ENCODE data around the gene ALDH3A1. TPM values are rescaled to one million over a fixed set of nuclear protein-coding genes. Genes with fewer than 3 reads are reported as not detected.

Gene ALDH3A1
- total and polyA plus RNA-seq, 2 donors (not counting 3 experiments of a cell fraction or from before 2014, with no cell fraction given) = 0.11 to 1.2 TPM

DNA sequence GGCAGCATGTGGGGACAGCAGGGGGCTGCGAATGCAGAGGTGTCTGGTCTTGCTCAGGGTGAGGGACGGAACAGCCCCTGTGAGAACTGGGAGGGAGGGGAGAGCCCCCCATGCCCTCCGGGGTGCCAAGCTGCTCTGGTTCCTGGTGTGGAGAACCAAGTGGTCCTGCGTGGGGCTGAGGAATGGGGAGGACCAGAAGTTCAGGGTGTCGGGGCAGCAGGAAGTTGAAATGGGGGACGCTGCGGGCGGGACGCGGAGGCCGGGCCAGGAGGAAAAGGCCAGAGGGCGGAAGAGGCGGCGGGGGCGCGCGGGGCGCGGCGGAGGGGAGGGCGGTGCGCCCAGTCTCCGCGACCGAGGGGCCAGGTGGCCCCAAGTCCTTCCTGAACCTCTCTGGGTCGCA lies 3.6 kb downstream of the ALDH3A1 start:
- CTCF ChIA-PET = interaction anchor here (0.6 to 4.5 kb wide), 31 partner anchors 10 to 382 kb away, joined by 3 to 100 read pairs (median 4); partner anchors contain the start of genes ALDH3A2, B9D1 and MAPK7
- intact Hi-C loops (cut with micrococcal nuclease) = loop anchor here (2.0 kb wide), 1 partner anchor 96 kb away; the partner anchor contains the start of gene ALDH3A2
- H3K4me3 ChIP-seq (replicated peaks in 1 of 3; ENCODE audit: insufficient read depth in 1 of 3, low read depth in 1 of 3, low read length in 3 of 3) = peak overlapping the region; percentile 28 to 53 (median 37)

More for the DNA sequence above, 3.6 kb downstream of the ALDH3A1 start:
- Histone ChIP-seq H3K9me1 (replicated peaks; ENCODE audit: control insufficient read depth, extremely low read depth, insufficient read depth, low read length) (no peaks in the 10 kb centered on the region), H3K27me3 (ENCODE audit: control insufficient read depth in 2 of 2, insufficient read depth in 2 of 2, low read length in 2 of 2) (no peaks in the 10 kb centered on the region), H2AFZ (ENCODE audit: low read depth, low read length) (peak overlapping the region; percentile 99), H3K4me1 (ENCODE audit: control insufficient read depth, extremely low read depth, insufficient read depth, low read length) (peaks cover 5% of the 10 kb centered on the region), H3K9me3 (replicated peaks; ENCODE audit: control insufficient read depth, insufficient read depth, low read length) (no peaks in the 10 kb centered on the region), H3K4me2 (ENCODE audit: insufficient read depth, low read length) (peak overlapping the region; percentile 83), H3K9ac (replicated peaks; ENCODE audit: extremely low read depth, insufficient read depth, low read length) (peak overlapping the region; percentile 52), H4K20me1 (replicated peaks; ENCODE audit: control insufficient read depth, extremely low read depth, insufficient read depth, low read length) (no peaks in the 10 kb centered on the region), H3K27ac (ENCODE audit: insufficient read depth, low read depth, low read length) (no peak overlapping the region), H3K36me3 (ENCODE audit: control insufficient read depth in 2 of 2, extremely low read depth in 1 of 2, insufficient read depth in 2 of 2, low read length in 2 of 2) (no peaks in the 10 kb centered on the region), H3K79me2 (ENCODE audit: control insufficient read depth, insufficient read depth, low read length) (no peaks in the 10 kb centered on the region)
- BruUV-seq (replicated peaks) = no TSS peak
- TF ChIP-seq CTCF (IDR thresholded peaks at IDR 0.05; ENCODE audit: extremely low read depth in 1 of 2, insufficient read depth in 1 of 2, low read depth in 1 of 2, low read length in 2 of 2) (no peak), JUN (IDR thresholded peaks at IDR 0.05; ENCODE audit: borderline replicate concordance, insufficient read depth, insufficient read length, low read depth) (no peak), MAX (IDR thresholded peaks at IDR 0.05; ENCODE audit: insufficient read depth, insufficient read length) (no peak), EZH2 (IDR thresholded peaks at IDR 0.05; ENCODE audit: borderline replicate concordance, low read depth, low read length, severe bottlenecking) (no peak), FOS (IDR thresholded peaks at IDR 0.05; ENCODE audit: borderline replicate concordance, insufficient read depth, low read length) (no peak), MYC (IDR thresholded peaks at IDR 0.05; ENCODE audit: low read depth, low read length) (no peak), POLR2AphosphoS5 (IDR thresholded peaks at IDR 0.05; ENCODE audit: insufficient read depth, low read depth, low read length) (no peak), POLR2A (IDR thresholded peaks at IDR 0.05; ENCODE audit: low read depth, low read length) (no peak), GATA2 (IDR thresholded peaks at IDR 0.05; ENCODE audit: insufficient read depth, insufficient read length, low read depth, low read length) (no peak)
- DNase-seq (ENCODE audit: low read depth, low spot score) (no peak), FAIRE-seq (no peak)
- POLR2A ChIA-PET = interaction anchor here (1.1 kb wide), 1 partner anchor 18 kb away, joined by 6 read pairs; no protein-coding TSS in a partner anchor
- dilution Hi-C loops (cut with MboI; ENCODE audit: extremely low pct_ligation_motif_present, low sequenced_read_pairs) = no loop called here

Data from endothelial cell of umbilical vein (primary cell).